ENCODE results near the gene WBP1L.

DNA sequence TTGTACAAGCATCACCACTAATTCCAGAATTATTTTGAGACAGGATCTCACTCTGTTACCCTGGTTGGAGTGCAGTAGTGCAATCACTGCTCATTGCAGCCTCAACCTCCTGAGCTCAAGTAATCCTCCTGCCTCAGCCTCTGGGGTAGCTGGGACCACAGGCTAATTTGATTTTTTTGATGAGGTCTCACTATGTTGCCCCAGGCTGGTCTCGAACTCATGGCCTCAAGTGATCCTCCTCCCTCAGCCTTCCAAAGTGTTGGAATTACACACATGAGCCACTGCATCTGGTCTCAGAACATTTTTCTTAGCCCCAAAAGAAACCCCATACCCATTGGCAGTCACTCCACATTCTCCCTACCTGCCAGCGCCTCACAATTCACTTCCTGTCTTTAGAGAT is 3.5 kb upstream of the WBP1L start:
- TF ChIP-seq GATA1 (IDR thresholded peaks at IDR 0.05; ENCODE audit: low read depth, low read length) (no peak), POLR2A (IDR thresholded peaks at IDR 0.05; ENCODE audit: low read length) (no peak)

Measured in erythroblast (primary cell).